ENCODE data around the gene SAA4. TPM values are rescaled to one million over a fixed set of nuclear protein-coding genes. Genes with fewer than 3 reads are reported as not detected.
"Not testable (repeated sequence)": the region's sequence is repeated elsewhere in the genome, so short reads cannot be mapped to it uniquely, and the experiment has no call there.

SAA4 gene
- total and polyA plus RNA-seq, 2 experiments from 2014 or later, result 0.20 TPM; not detected in 1

- no peak for DNase-seq (ENCODE audit: low read depth in 1 of 2, low spot score in 1 of 2)
- no peak for TF ChIP-seq CTCF (IDR thresholded peaks at IDR 0.05; ENCODE audit: low read depth, low read length)
- no peak overlapping the region for H3K4me3 ChIP-seq
These were observed 34.6 kb upstream of the SAA4 start for GRCh38 chr11:18271206-18271605.

GRCh38 chr11:18270102-18270501 is 33.5 kb upstream of the SAA4 start:
- Histone ChIP-seq H3K36me3 (no peaks in the 10 kb centered on the region), H3K4me1 (ENCODE audit: low read depth) (no peaks in the 10 kb centered on the region), H3K4me3 (no peak overlapping the region), H3K27ac (no peak overlapping the region), H3K9me3 (ENCODE audit: low read depth) (no peaks in the 10 kb centered on the region), H3K27me3 (no peaks in the 10 kb centered on the region)
- DNase-seq (ENCODE audit: low read depth in 1 of 2, low spot score in 1 of 2), result no peak
- no peak for TF ChIP-seq CTCF (IDR thresholded peaks at IDR 0.05; ENCODE audit: low read depth, low read length)

More at GRCh38 chr11:18271206-18271605, 34.6 kb upstream of the SAA4 start:
- Histone ChIP-seq H3K27me3 (no peaks in the 10 kb centered on the region), H3K9me3 (ENCODE audit: low read depth) (no peaks in the 10 kb centered on the region), H3K4me1 (ENCODE audit: low read depth) (no peaks in the 10 kb centered on the region), H3K27ac (no peak overlapping the region), H3K36me3 (no peaks in the 10 kb centered on the region)

- H3K9me3 ChIP-seq (ENCODE audit: low read depth); H3K4me1 ChIP-seq (ENCODE audit: low read depth); H3K4me3 ChIP-seq; H3K36me3 ChIP-seq; DNase-seq (ENCODE audit: low read depth in 1 of 2, low spot score in 1 of 2); H3K27me3 ChIP-seq; H3K27ac ChIP-seq: not testable (repeated sequence)
These were observed 32.6 kb upstream of the SAA4 start for GRCh38 chr11:18269252-18269651.

GRCh38 chr11:18267335-18268133 is 30.9 kb upstream of the SAA4 start:
- not testable (repeated sequence) for H3K4me1 ChIP-seq (ENCODE audit: low read depth); H3K36me3 ChIP-seq; DNase-seq (ENCODE audit: low read depth in 1 of 2, low spot score in 1 of 2); H3K9me3 ChIP-seq (ENCODE audit: low read depth); H3K4me3 ChIP-seq; H3K27ac ChIP-seq; H3K27me3 ChIP-seq

- Histone ChIP-seq H3K27ac (no peak within 1 kb of the TSS), H3K36me3 (no peaks in the 10 kb centered on the region), H3K9me3 (ENCODE audit: low read depth) (no peaks in the 10 kb centered on the region), H3K27me3 (no peaks in the 10 kb centered on the region), H3K4me1 (ENCODE audit: low read depth) (no peaks in the 10 kb centered on the region), H3K4me3 (no peak within 1 kb of the TSS)
- no peak for TF ChIP-seq CTCF (IDR thresholded peaks at IDR 0.05; ENCODE audit: low read depth, low read length)
- DNase-seq (ENCODE audit: low read depth in 1 of 2, low spot score in 1 of 2), result peak in 1 of 2 donors; percentile 39
These were observed 29.3 kb upstream of the SAA4 start, which contains the start of gene SAA1 for GRCh38 chr11:18265949-18266348. SAA1 (plus strand) TSS chr11:18266264; CDS start chr11:18266888, 624 bp downstream.

GRCh38 chr11:18264677-18265555 is 28.3 kb upstream of the SAA4 start:
- H3K27ac ChIP-seq, result no peak overlapping the region
- TF ChIP-seq CTCF (IDR thresholded peaks at IDR 0.05; ENCODE audit: low read depth, low read length), result no peak
- H3K27me3 ChIP-seq, result no peaks in the 10 kb centered on the region
- no peak for DNase-seq (ENCODE audit: low read depth in 1 of 2, low spot score in 1 of 2)
- no peak overlapping the region for H3K4me3 ChIP-seq
- H3K36me3 ChIP-seq, result no peaks in the 10 kb centered on the region
- H3K9me3 ChIP-seq (ENCODE audit: low read depth), result no peaks in the 10 kb centered on the region
- H3K4me1 ChIP-seq (ENCODE audit: low read depth), result no peaks in the 10 kb centered on the region
